ENCODE data around the gene KRTAP19-6.
"Not testable (repeated sequence)": the region's sequence is repeated elsewhere in the genome, so short reads cannot be mapped to it uniquely, and the experiment has no call there.

KRTAP19-6 gene, protein sequence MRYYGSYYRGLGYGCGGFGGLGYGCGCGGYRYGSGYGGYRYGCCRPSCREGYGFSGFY

DNA sequence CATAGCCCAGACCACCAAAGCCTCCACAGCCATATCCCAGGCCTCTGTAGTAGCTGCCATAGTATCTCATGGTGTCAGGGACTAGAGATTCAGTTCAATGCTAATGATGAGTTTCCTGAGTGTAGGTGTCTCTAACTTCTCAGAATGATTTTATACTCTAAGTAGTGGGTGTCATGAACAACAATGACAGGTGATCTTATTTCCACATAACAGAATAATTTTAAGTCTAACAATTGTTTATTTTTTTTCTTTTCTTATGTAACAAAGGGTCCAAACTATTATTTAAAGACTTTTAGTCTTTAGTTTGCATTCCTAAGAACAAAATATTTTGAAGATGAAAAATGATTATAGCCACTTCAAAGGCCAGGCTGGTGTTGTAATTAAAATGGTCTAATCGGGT, at the start of gene KRTAP19-6:
Gene KRTAP19-6 (minus strand): TSS at position 101 of the 400 bp plus-strand sequence. CDS start 31 bp downstream, at position 70.
- no peak for DNase-seq (ENCODE audit: low read depth in 3 of 3)

DNA sequence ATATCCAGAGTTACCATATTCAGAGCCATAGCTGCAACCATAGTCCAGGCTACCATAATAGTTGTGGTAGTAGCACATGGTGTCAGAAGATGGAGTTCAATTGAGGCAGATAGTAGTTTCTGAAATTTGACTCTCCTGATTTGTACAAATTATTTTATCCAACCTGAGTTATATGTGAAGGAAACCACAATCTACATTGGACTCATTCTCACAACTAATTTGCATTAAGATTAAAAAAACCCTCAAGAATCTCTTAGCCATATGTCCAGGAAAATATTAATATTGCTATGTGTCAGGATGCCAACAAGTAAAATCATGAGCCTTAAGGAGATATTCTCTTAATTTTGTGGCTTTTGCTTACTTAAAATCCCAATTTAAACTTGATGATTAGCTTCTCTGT, 48.6 kb upstream of the KRTAP19-6 start, which contains the start of gene KRTAP22-2:
Gene KRTAP22-2 (minus strand): TSS at position 101 of the 400 bp plus-strand sequence.
- DNase-seq (ENCODE audit: low read depth in 3 of 3), result no peak

DNA sequence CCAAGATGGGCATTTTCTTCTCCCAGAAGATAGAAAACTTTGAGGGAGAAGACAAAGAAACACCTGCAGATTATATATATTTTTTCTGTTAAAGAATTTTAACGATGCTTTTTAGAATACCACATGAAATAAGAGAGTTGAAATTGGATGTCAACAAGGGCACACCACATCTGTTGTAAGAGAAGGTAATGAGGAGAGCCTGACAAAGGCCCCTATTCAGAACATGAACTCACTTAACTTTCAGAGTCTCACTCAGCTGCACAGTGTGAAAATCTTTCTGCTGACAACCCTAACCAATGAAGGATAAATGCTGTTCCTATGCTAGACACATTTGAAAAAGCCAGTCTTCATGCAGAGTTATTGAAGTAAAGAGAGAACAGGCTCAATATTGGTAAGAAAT, 41.2 kb upstream of the KRTAP19-6 start:
- DNase-seq (ENCODE audit: low read depth in 3 of 3), result no peak

DNA sequence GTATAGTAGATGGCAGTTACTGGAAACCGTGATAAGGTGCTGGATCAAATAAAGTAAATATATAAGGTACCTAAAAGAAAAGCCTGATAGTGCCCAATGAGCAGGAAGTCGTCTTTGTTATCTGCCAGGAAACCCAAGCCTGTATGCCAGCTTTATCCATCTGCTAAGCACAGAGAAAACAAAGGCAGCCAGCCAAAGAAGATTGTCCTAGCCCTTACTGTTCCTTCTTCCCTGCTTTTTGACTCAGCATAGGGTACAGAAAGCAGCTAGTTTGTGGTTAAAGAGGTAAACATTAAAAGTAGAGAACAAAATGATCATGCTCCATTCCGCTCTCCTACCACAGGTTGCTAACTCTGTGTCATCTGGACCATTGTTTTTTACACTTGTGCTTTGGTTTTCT, 38.5 kb upstream of the KRTAP19-6 start:
- DNase-seq (ENCODE audit: low read depth in 3 of 3), result no peak

DNA sequence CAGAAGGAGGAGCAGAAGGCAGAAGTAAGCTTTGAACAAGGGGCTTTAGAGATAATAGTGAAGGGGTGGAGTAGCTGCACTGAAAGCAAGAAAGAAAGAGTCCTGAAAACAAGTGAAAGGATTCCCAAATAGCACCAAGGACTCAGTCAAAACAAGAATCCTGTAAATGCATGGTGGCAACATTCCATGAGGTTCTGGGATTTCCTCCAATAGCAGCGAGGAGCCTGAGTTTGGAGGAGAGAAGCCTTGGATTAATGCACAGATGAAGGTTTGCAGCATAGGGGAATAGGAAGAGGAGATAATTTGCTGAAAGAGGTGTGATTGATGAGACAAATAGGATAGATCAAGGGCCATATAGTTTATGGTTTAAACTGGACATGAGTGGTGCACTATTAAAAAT, 37.7 kb upstream of the KRTAP19-6 start:
- no peak for DNase-seq (ENCODE audit: low read depth in 3 of 3)

DNA sequence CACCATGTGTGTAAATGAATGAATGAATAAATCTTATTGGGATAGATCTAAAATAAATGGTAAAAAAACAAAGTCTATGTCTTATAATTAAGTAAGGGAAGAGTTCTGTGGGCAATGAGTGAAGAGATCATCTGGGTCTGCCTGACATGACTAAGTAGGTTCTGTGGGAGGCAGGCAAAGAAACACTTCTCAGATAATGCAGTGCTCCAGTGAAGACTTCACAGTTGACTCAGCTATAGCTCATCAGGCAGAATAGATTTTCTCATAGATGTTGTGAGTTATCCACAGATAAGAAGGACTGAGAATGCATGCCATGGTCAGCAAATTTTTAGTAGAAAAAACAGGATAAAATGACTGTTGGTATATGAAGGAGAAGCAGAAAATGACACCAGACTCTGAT, 36.1 kb upstream of the KRTAP19-6 start:
- no peak for DNase-seq (ENCODE audit: low read depth in 3 of 3)

DNA sequence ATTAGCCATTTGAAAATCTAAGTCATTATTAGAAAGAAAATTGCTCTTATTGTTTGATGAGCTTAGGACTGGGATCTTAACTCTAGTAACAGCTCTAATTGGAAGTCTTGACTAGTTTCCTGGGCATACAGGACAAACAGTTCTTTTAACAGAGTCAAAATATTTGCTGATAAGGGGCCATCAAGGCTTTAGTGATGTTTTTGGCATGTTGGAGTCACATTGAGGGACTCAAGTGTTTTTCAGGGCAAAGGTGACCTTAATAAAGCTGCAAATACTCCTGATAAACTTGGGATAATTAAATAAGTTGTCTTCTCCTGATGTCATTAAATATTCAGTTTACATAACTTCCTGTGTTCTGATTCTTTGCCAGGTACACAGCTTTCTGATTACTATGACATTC, 26.0 kb upstream of the KRTAP19-6 start:
- no peak for DNase-seq (ENCODE audit: low read depth in 3 of 3)

DNA sequence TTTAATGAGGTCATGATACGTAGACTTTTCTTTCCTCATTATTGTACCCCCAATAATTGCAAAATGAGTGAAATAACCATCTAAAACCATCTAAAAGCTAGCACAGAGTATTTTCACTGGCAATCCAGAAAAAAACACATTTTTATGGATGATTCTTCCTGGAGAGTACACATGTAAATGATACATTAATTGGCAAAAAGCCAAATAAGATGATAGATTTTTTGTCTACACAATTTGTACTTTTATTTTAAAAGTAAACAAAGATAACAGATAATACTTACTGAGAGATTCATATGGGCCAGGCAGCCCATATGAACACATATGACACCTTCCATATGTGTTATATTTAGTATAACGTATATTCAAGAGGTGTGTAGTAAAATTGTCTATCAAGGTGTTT, 22.0 kb upstream of the KRTAP19-6 start:
- no peak for DNase-seq (ENCODE audit: low read depth in 3 of 3)

DNA sequence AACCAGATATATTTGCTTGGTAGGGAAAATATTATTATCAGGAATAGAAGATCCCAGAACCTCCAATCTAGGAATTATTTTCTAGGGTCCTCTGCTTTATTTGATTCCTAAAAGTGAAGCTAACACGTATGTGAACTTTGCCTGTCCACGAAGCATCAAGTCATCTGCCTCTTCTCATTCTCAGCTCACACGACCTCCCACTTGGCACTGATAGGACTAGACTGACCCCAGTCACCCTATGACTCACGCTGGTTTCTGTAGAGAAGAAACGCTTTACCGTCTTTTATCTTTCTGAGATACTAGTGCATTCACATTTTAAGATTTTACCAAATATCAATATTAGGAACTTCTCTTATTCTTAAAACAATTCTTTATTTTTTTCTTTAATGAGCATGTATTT, 21.4 kb upstream of the KRTAP19-6 start:
- no peak for DNase-seq (ENCODE audit: low read depth in 3 of 3)

DNA sequence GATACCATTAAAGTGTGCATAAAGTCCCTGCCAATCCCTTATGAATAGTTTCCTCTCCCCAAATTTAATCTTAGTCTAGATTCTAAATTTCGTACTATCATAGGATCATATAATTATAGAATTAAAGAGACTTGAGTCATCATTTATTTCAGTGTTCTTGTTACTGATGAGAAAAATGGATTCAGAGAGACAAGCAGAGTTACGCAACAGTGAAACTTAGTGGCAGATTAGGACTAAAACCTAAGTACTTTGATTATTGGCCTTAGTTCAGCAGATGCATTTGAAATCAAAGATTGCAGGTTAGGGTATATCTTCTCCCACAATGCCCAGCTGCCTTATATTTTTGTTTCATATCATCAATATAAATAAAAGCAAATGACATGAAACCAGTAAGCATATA, 20.3 kb upstream of the KRTAP19-6 start:
- no peak for DNase-seq (ENCODE audit: low read depth in 3 of 3)

DNA sequence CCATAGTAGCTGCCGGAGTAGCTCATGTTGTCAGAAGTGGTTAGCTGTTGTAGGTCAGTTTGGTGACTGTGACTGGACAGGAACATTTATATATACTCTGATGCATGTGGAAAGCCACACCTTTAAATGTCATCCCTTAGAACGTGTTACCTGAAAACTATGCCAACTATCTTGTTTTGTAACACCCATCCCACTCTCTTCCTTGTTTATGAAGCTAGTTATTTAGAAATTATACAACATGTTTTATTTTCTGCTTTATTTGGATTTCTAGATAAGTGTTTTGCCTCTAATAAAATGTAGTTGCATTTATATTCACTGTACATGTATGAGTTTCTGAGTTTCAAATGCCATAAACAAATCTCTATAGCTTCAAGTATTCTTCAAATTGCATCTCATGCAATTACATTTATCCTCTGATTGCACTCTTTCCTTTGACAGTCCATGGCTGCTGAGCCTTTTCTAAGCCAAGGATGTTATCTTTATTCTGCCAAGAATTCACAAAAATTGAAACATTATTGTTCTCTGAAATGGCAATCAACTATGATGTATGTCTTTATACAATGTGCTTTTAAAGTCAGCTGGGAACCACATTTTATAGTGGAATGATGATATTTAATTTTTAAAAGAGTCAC, 19.7 kb upstream of the KRTAP19-6 start, which contains the start of gene KRTAP19-7:
Gene KRTAP19-7 (minus strand): TSS at position 51 of the 632 bp plus-strand sequence. CDS start 25 bp downstream, at position 26.
- no peak for DNase-seq (ENCODE audit: low read depth in 3 of 3)

DNA sequence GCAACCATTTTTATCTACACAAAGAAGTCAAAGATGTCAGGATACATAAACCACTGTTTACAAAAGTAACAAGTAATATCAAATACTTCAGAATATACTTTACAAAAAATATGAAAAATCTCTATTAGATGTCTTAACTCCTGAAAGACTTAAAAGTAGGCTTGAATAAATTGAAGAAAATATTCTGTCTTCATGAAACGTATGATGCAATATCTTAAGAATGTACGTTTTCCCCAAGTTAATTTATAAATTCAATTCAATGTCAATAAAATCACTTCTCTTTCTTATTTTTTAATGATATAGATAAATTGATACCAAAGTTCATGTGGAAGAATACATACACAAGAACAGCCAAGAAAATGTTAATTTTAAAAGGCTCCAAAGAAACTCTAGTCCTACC, 13.4 kb upstream of the KRTAP19-6 start:
- DNase-seq (ENCODE audit: low read depth in 3 of 3), result no peak

DNA sequence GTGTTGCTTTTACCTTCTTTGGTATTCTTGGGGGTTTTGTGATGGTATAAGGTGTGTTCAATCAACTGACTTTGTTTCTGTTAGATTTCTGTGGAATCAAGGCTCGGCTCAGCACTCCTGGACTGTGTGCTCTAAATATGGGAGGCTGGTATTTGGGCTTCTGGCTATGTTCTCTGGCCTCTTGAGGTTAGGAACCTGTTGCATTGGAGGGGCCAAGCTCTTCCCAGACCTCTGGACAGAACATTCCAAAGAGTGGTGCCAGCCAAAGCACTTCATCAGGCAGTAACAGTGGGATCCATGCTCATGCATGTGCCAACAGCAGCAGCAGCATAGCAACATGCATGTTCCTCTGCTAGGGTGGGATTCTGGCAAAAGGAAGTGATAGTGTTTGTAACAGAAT, 11.1 kb upstream of the KRTAP19-6 start:
- no peak for DNase-seq (ENCODE audit: low read depth in 3 of 3)

DNA sequence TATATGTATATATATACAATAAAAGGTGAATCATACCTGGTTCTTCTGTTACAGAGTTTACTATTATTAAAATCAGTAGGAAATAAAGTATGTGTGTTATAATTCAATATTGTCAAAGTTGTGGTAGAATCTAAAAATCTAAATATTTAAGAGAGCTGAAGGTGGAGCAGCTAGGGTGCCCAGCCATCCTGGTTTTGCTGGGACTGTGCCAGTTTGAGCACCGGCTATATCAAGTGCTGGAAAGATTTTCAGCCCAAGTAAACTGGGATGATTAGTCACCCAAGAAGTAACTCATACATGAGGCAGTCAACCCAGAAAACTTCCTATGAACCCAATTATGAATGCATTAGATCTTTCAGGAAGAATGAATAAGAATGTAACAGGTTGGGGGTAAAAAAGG, 22.8 kb downstream of the KRTAP19-6 start:
- DNase-seq (ENCODE audit: low read depth in 3 of 3), result no peak

DNA sequence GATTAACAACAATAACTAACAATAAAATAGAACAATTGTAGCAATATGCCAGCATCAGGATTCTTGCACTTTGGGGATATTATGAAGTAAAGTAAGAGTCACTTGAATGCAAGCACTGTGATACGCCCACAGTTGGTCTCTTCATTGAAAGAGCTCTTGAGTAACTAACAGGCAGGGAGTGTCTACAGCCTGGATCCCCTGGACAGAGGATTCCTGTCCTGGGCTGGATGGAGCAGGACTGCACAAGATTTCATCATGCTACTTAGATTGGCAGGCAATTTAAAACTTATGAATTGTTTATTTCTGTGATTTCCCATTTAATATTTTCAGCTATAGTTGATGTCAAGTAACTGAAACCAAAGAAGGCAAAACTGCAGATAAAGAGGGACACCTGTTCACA, 26.0 kb downstream of the KRTAP19-6 start:
- no peak for DNase-seq (ENCODE audit: low read depth in 3 of 3)

DNA sequence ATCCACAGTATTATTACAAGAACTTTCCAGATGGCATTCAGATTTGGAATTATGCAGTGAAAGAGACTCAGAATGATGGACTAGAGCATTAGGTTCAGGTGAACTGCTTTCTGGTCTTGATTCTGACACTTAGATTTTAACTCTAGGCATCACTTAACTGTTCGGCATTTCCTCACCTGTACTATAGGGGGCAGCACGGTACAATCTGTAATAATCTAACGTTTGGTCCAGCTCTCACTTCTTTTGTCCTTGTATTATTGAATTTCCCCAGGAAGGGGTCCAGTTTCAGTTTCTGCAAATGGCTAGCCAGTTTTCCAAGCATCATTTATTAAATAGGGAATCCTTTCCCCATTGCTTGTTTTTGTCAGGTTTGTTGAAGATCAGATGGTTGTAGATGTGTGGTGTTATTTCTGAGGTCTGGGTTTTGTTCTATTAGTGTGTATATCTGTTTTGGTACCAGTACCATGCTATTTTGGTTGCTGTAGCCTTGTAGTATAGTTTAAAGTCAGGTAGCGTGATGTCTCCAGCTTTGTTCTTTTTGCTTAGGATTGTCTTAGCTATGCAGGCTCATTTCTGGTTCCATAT, 36.0 kb downstream of the KRTAP19-6 start:
- DNase-seq (ENCODE audit: low read depth in 3 of 3), result not testable (repeated sequence)

DNA sequence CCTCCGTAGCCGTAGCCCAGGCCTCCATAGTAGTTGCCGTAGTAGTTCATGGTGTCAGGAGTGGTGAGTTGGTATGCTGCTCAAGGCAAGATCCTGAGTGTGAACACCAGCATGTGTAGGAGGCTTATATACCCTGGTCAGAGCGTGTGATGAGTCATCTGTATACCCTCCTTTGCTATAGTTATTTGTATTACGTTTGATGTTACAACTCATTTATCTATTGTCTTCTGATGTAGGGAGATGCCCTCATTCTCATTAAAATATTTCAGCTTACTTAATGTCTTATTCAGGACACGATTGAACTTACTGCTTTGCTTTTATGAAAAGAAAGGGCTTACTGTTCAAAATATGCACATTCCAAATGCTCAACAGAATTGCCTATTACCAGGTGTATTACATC, 39.6 kb downstream of the KRTAP19-6 start, which contains the start of gene KRTAP19-5:
Gene KRTAP19-5 (minus strand): TSS at position 101 of the 400 bp plus-strand sequence. CDS start 51 bp downstream, at position 50.
- DNase-seq (ENCODE audit: low read depth in 3 of 3), result no peak

DNA sequence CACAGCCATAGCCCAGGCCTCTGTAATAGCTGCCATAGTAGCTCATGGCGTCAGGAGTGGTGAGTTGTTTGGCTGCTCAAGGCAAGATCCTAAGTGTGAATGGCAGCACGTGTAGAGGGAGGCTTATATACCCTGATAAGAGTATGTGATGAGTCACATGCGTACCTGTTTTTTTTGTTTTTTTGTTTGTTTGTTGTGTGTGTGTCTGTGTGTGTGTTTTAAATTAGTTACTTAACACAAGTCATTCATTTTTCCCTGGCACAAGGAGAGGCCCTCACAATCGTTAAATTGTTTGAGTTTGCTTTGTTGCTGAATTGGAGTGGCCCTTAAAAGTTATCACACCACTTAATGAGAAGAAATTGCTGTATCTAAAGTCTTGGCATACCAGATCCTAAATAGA, 44.6 kb downstream of the KRTAP19-6 start, which contains the start of gene KRTAP19-4:
Gene KRTAP19-4 (minus strand): TSS at position 101 of the 400 bp plus-strand sequence. CDS start 55 bp downstream, at position 46.
- DNase-seq (ENCODE audit: low read depth in 3 of 3), result no peak

DNA sequence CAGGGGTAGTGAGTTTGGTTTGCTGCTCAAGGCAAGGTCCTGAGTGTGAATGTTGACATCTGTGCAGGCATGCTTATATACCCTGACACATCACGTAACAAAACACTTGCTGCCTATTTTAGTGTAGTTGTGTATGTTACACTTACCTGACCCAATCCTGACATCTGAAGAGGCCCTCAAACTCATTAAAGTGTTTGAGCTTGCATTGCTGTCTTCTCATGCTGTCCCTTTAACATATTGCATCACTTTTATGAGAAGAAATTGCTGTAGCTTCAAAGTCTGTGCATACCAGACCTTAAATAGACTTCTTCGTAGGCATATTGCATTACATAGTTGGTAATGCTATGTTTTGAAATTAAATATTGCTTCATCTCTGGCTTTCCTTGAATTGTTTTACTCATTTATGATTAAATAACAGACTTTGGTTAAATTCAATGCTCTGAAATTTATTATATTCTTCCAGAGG, 49.7 kb downstream of the KRTAP19-6 start, which contains the start of gene KRTAP19-3:
Gene KRTAP19-3 (minus strand): TSS at position 51 of the 466 bp plus-strand sequence. CDS start 56 bp downstream, outside the sequence.
- DNase-seq (ENCODE audit: low read depth in 3 of 3), result no peak
